ENCODE results near the gene PHKA1.

- TF ChIP-seq, protein P1, sequence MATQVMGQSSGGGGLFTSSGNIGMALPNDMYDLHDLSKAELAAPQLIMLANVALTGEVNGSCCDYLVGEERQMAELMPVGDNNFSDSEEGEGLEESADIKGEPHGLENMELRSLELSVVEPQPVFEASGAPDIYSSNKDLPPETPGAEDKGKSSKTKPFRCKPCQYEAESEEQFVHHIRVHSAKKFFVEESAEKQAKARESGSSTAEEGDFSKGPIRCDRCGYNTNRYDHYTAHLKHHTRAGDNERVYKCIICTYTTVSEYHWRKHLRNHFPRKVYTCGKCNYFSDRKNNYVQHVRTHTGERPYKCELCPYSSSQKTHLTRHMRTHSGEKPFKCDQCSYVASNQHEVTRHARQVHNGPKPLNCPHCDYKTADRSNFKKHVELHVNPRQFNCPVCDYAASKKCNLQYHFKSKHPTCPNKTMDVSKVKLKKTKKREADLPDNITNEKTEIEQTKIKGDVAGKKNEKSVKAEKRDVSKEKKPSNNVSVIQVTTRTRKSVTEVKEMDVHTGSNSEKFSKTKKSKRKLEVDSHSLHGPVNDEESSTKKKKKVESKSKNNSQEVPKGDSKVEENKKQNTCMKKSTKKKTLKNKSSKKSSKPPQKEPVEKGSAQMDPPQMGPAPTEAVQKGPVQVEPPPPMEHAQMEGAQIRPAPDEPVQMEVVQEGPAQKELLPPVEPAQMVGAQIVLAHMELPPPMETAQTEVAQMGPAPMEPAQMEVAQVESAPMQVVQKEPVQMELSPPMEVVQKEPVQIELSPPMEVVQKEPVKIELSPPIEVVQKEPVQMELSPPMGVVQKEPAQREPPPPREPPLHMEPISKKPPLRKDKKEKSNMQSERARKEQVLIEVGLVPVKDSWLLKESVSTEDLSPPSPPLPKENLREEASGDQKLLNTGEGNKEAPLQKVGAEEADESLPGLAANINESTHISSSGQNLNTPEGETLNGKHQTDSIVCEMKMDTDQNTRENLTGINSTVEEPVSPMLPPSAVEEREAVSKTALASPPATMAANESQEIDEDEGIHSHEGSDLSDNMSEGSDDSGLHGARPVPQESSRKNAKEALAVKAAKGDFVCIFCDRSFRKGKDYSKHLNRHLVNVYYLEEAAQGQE (IDR thresholded peaks at IDR 0.05; ENCODE audit: low read depth), result no peak
- TF ChIP-seq TAF1 (IDR thresholded peaks at IDR 0.05; ENCODE audit: low read depth), result no peak
- no peak for TF ChIP-seq CEBPB (IDR thresholded peaks at IDR 0.05)
- TF ChIP-seq USF1 (IDR thresholded peaks at IDR 0.05), result no peak
- no peak for TF ChIP-seq EGR1 (IDR thresholded peaks at IDR 0.05)
- no peak for TF ChIP-seq RAD21 (IDR thresholded peaks at IDR 0.05; ENCODE audit: low read depth)
- no peak for TF ChIP-seq MAX (IDR thresholded peaks at IDR 0.05)
- no peak for TF ChIP-seq EP300 (IDR thresholded peaks at IDR 0.05; ENCODE audit: borderline replicate concordance)
- no peak for TF ChIP-seq NFIC (IDR thresholded peaks at IDR 0.05)
- no peak for TF ChIP-seq TEAD4 (IDR thresholded peaks at IDR 0.05)
Observed at GRCh38 chrX:72683631-72684030, 30.5 kb downstream of the PHKA1 start.

All from Ishikawa (cell line).